GM23338 (cell line): Measurements from ENCODE around the gene JARID2. TPM values are rescaled to one million over a fixed set of nuclear protein-coding genes. Genes with fewer than 3 reads are reported as not detected.
A peak's percentile ranks its signal among the peaks of the same experiment; 100 is the strongest.

ENCODE experiments used
- ATAC-seq: fragments of 200-7000 bp; cut with Tn5 transposase; 3 replicates; pipeline ENCODE4 v1.9.1; 2020
- DNase-seq: peaks from one replicate; pipeline ENCODE4 v3.0.0-alpha.2; 2015; ENCODE audit warnings: low spot score
- H2AFZ ChIP-seq: fragments of 200-600 bp; sonication (generic); 2 replicates; pipeline ENCODE4 v1.8.0; 2016; ENCODE audit warnings: antibody characterized with exemption, mild to moderate bottlenecking, moderate library complexity
- H3F3A ChIP-seq: fragments of 200-600 bp; sonication (generic); replicated peaks from 2 replicates; pipeline ENCODE4 v1.8.0; 2017; ENCODE audit warnings: antibody characterized with exemption, mixed run types, low read depth
- H3K27ac ChIP-seq: fragments of 200-600 bp; sonication (generic); 2 replicates; pipeline ENCODE4 v1.6.1; 2016; ENCODE audit warnings: low read depth
- H3K27me3 ChIP-seq: fragments of 200-600 bp; sonication (generic); 2 replicates; pipeline ENCODE4 v1.8.0; 2016; ENCODE audit warnings: mild to moderate bottlenecking, mixed run types, moderate library complexity; ENCODE audit not compliant: insufficient read depth
- H3K36me3 ChIP-seq: fragments of 200-600 bp; sonication (generic); 2 replicates; pipeline ENCODE4 v1.8.0; 2016; ENCODE audit warnings: mild to moderate bottlenecking; ENCODE audit not compliant: insufficient read depth
- H3K4me1 ChIP-seq: fragments of 200-600 bp; sonication (generic); 2 replicates; pipeline ENCODE4 v1.8.0; 2016; ENCODE audit warnings: mild to moderate bottlenecking, moderate library complexity; ENCODE audit not compliant: insufficient read depth
- H3K4me2 ChIP-seq: fragments of 200-600 bp; sonication (generic); 2 replicates; pipeline ENCODE4 v1.7.1; 2017; ENCODE audit warnings: mixed run types
- H3K4me3 ChIP-seq: fragments of 200-600 bp; sonication (generic); 2 replicates; pipeline ENCODE4 v1.6.1; 2016; ENCODE audit warnings: mixed run types
- H3K79me2 ChIP-seq: fragments of 200-600 bp; sonication (generic); replicated peaks from 2 replicates; pipeline ENCODE4 v1.8.0; 2017; ENCODE audit warnings: mild to moderate bottlenecking; ENCODE audit not compliant: insufficient read depth
- H3K9me2 ChIP-seq: fragments of 200-600 bp; sonication (generic); 2 replicates; pipeline ENCODE4 v1.8.0; 2017; ENCODE audit not compliant: insufficient read depth
- H4K20me1 ChIP-seq: fragments of 200-600 bp; sonication (generic); replicated peaks from 2 replicates; pipeline ENCODE4 v1.8.0; 2017; ENCODE audit warnings: mild to moderate bottlenecking; ENCODE audit not compliant: insufficient read depth
- H3K27ac Mint-ChIP-seq: 2 replicates; pipeline ENCODE4 v1.8.0; 2020; ENCODE audit warnings: inconsistent platforms, mild to moderate bottlenecking, moderate library complexity, mixed read lengths
- H3K27me3 Mint-ChIP-seq: 3 replicates; pipeline ENCODE4 v1.8.0; 2022; ENCODE audit warnings: low read depth, mild to moderate bottlenecking, moderate library complexity, mixed read lengths, inconsistent platforms; ENCODE audit not compliant: insufficient read depth, poor library complexity
- H3K36me3 Mint-ChIP-seq: 3 replicates; pipeline ENCODE4 v1.8.0; 2021; ENCODE audit warnings: low read depth, mild to moderate bottlenecking, inconsistent platforms, moderate library complexity, mixed read lengths
- H3K4me1 Mint-ChIP-seq: 3 replicates; pipeline ENCODE4 v1.8.0; 2020; ENCODE audit warnings: mild to moderate bottlenecking, inconsistent platforms, mixed read lengths
- H3K4me3 Mint-ChIP-seq: 3 replicates; pipeline ENCODE4 v1.8.0; 2021; ENCODE audit warnings: moderate library complexity, mild to moderate bottlenecking, inconsistent platforms, mixed read lengths
- H3K9me3 Mint-ChIP-seq: 3 replicates; pipeline ENCODE4 v1.8.0; 2020; ENCODE audit warnings: moderate library complexity, mild to moderate bottlenecking, inconsistent platforms, mixed read lengths
- ETS1 ChIP-seq: IDR thresholded peaks from 2 replicates; pipeline ENCODE4 v1.6.1; 2016; ENCODE audit warnings: antibody characterized with exemption
- JUNB ChIP-seq: IDR thresholded peaks from one replicate; pipeline ENCODE4 v1.6.1; 2016; ENCODE audit warnings: antibody characterized with exemption; ENCODE audit not compliant: unreplicated experiment
- NANOG ChIP-seq: IDR thresholded peaks from 2 replicates; pipeline ENCODE4 v1.6.1; 2016; ENCODE audit warnings: antibody characterized with exemption, borderline replicate concordance
- POLR2AphosphoS5 ChIP-seq: IDR thresholded peaks from 2 replicates; pipeline ENCODE4 v1.6.1; 2016; ENCODE audit warnings: antibody characterized with exemption, low read depth
- REST ChIP-seq: IDR thresholded peaks from one replicate; pipeline ENCODE4 v1.6.1; 2018; ENCODE audit warnings: antibody characterized with exemption; ENCODE audit not compliant: unreplicated experiment
- STAT1 ChIP-seq: IDR thresholded peaks from one replicate; pipeline ENCODE4 v1.6.1; 2016; ENCODE audit warnings: antibody characterized with exemption; ENCODE audit not compliant: unreplicated experiment
- ZNF331 ChIP-seq: fragments of 250-450 bp; sonication (Bioruptor Pico); IDR thresholded peaks from 2 replicates; pipeline ENCODE4 v1.5.0; 2020; ENCODE audit warnings: low read depth, mild to moderate bottlenecking, moderate library complexity
- ZNF462 ChIP-seq: fragments of 250-450 bp; sonication (Bioruptor Pico); IDR thresholded peaks from 2 replicates; pipeline ENCODE4 v1.5.0; 2020; ENCODE audit warnings: mild to moderate bottlenecking, moderate library complexity
- polyA plus RNA-seq: library from polyadenylated mRNA; unstranded; fragments of >200 nt; fragmentation: Nextera tagmentation; extraction: Ambion mirVana; gene quantifications from 2 replicates; pipeline ENCODE4 v1.2.1, GENCODE V29; 2016
- total RNA-seq: library from RNA; depleted of rRNA; stranded (reverse); fragments of >200 nt; shearing (Covaris generic); gene quantifications from 2 replicates; pipeline ENCODE4 v1.2.3, GENCODE V29; 2014

The JARID2 gene
- total and polyA plus RNA-seq, 2 experiments from 2014 or later, result 92.8 to 196 TPM

- no peak for TF ChIP-seq ETS1
- no peak for TF ChIP-seq STAT1
- TF ChIP-seq ZNF462 (CRISPR knock-in tag), result no peak
- no peak for TF ChIP-seq JUNB
Observed at GRCh38 chr6:15507746-15508145, 261.9 kb downstream of the JARID2 start (continued).

GRCh38 chr6:15508441-15508871 is 262.6 kb downstream of the JARID2 start:
- peaks cover 48% of the 10 kb centered on the region for H3K4me1 Mint-ChIP-seq
- peaks cover 6% of the 10 kb centered on the region; the same call in 1 of the 3 replicates for H3K9me3 Mint-ChIP-seq
- TF ChIP-seq REST (no peak), ZNF331 (CRISPR knock-in tag) (no peak), POLR2AphosphoS5 (no peak), NANOG (peak; percentile 25; the same call in 1 of the 2 replicates)
- Histone ChIP-seq H3K4me1 (peaks cover 14% of the 10 kb centered on the region), H2AFZ (no peak overlapping the region), H3K9me2 (no peaks in the 10 kb centered on the region), H3K27me3 (no peaks in the 10 kb centered on the region), H4K20me1 (peaks cover 83% of the 10 kb centered on the region), H3K4me3 (no peak overlapping the region), H3K79me2 (peaks cover 81% of the 10 kb centered on the region), H3F3A (peaks cover 61% of the 10 kb centered on the region), H3K4me2 (0 out of 2 replicates have a peak overlapping the region, but pooled peaks have one; percentile 8), H3K36me3 (peaks cover 67% of the 10 kb centered on the region), H3K27ac (peak overlapping the region; percentile 83)
- H3K36me3 Mint-ChIP-seq, result peaks cover 98% of the 10 kb centered on the region
- no peak overlapping the region; the same call in 2 of the 3 replicates for H3K4me3 Mint-ChIP-seq
- peak; percentile 58 for DNase-seq
- H3K27me3 Mint-ChIP-seq, result peaks cover 70% of the 10 kb centered on the region
- peak overlapping the region; percentile 87 for H3K27ac Mint-ChIP-seq
- peak; percentile 18 for ATAC-seq
